ENCODE data around the gene SLC36A3.
A peak's percentile ranks its signal among the peaks of the same experiment; 100 is the strongest.

The SLC36A3 gene

GRCh38 chr5:151298063-151298855 lies 5.3 kb downstream of the SLC36A3 start:
- peak; percentile 74 for DNase-seq

DNA sequence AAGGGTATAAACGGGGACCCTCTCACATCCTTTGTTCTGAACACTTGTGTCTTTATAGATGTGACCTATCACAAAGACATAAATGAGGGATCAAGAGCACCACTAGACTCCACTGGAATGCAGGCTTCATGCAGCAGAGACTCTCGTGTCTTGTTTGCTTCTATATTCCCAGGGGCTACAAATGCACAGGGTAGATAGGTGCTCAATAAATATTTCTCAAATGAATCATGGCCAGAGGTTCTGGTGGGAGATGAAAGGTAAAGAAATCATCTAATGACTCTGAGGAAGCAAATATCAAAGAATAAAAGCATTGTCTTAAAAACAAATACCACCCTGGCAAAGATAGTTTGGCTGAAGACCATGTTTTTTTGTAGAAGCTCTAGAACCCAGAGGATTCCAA lies 6.6 kb downstream of the SLC36A3 start:
- DNase-seq: no peak

DNA sequence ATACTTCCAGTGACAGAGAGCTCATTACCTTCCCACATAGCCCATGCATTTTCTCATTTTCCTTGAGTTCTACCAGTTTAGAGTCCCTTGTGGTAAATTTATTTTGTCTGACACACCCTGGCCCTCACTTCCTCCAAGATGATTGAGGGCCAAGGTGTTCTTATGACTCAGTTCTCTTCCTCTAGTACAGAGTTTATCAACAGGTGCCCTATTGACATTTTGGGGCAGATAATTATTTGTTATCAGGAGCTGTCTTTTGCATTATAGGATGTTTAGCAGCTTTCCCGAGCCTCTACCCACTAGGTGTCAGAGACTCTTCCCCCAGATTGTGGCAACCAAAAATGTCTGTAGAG lies 7.1 kb downstream of the SLC36A3 start:
- DNase-seq: no peak

DNA sequence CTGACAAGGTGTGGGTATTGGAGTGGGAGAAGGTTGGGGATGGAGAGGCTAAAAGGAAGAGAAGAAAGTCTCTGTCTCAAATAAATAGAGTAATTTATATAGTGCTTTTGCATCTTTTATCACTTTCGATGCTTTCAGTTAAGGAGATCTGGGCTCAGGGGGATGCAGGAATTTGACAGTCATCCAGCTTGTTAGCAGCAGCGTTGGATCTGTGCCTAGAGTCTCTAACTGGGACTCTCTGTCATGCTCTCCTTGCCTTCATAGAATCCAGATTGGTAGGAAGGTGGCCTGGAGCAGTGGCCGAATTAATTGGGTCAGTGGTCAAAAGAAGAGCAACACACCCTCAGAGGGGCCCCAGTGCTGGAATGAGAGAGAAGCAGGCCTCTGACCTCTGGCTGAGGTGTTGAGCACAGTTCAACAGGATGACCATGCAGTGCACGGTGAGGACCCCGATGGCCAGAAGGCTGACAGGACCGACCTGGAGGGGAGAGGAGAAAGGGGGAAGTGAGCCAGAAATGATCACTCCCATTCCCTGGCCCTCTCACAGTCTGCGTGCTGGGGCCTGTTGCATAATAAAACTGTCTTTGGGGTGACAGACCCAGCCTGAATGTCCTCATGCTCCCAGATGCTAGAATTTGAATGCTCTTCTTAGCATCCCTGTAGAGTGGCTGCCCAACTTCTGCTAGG lies 7.6 kb downstream of the SLC36A3 start:
- DNase-seq: no peak

GRCh38 chr5:151295138-151295537 lies 8.4 kb downstream of the SLC36A3 start:
- peak; percentile 5 for DNase-seq

DNA sequence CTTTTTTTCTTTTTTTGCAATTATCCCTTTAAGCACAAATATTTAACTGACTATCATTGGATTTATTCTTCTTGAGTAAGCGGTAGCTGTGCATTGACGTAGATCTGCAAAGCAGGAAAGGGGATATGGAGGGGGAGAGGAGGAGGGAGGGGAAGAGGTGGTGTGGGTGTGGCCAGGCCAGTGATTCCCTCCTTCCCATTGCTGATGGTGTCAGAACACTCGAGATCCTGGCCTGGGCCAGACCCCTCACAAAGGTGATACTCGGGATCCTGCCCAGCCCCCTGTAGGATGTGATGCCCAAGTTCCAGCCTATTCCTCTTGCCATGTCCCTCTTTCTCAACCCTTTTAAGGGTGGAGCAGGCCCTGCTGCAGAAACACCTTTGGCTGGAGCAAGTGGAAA lies 9.9 kb downstream of the SLC36A3 start:
- DNase-seq: no peak

DNA sequence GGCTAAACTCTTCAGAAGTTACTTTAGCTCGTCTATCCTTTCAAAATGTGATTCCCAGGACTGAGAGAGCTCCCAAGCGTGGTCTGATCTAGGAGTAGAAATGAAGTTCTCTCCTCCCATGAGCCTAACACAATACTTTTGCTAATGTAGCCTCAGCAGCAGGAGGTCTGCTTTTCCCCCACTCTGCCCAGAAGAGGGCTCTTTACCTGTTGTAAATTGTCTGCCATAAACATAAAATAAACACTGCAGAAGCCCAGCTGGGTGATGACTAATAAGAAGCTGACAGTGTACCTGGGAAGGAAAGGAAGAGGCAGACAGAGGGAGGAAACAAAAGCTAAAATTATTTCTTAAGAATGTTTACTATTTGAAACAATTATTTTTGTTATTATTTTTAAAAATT lies 15.4 kb downstream of the SLC36A3 start:
- no peak for DNase-seq

- DNase-seq: no peak
These were observed 17.3 kb downstream of the SLC36A3 start for GRCh38 chr5:151286246-151286645.

DNA sequence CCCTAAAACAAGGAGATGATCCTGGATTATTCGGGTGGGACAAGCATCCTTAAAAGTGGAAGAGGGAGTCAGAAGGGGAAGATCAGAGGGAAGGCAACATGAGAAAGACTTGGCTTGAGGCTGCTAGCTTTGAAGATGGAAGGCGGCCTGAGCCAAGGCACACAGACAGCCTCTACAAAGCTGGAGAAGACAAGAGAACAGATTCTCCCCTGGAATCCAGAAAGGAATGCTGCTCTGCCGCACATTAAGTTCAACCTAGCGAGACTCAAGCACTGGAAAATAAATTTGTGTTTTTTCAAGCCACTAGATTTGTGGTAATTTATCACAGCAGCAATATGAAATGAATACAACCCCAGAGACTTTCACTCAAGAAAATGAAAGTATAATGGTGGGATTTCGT lies 17.9 kb downstream of the SLC36A3 start:
- no peak for DNase-seq

- no peak for DNase-seq
These were observed 19.1 kb downstream of the SLC36A3 start for GRCh38 chr5:151284392-151284967.

DNA sequence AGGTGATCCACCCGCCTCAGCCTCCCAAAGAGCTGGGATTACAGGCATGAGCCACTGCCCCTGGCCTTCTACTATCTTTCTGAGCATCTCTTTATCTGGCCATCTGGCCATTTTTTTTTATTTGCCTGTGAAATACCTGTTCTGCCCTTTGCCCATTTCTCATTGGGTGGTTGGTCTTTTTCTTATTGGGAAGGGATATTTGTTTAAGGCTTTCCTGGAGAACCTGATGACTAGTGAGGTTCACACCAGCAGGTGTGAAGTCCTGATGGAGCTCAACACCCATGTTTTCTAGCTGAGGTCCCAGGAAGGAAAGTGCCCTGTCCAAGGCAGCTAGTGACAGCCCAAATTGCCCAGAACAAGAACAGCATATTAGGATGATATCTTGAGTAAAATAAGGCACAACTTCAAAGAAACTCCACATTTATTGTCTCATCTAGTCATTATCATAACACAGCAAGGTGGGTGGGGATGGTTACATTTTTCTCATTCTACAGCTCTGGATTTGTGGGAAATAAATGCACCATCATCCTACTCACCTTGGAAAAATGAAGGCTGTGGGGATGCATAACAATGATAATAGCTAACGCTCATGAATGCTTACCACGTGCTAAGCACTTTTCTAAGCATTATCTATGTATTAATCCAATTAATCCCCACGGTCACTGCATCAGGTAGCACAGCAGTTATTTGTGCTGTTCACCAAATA lies 20.3 kb downstream of the SLC36A3 start:
- no peak for DNase-seq

GRCh38 chr5:151281001-151281639 lies 22.4 kb downstream of the SLC36A3 start:
- DNase-seq: no peak

DNA sequence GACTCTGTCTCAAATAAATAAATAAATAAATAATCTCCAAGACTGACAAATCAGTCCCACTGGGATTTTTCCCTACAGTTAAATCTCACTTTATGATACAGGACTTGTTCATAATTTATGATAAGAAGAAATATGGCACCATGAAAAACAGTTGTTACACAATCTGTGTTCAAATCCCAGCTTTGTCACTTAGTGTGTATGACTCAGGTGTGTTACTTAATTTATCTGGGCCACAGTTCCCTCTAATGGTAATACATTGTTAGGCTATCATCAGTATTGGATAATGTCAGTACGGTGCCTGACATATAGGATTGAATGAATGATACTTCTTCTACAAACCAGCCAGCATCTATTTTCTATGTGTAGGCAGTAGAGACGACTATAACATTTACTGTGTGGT lies 23.1 kb downstream of the SLC36A3 start:
- DNase-seq: no peak

DNA sequence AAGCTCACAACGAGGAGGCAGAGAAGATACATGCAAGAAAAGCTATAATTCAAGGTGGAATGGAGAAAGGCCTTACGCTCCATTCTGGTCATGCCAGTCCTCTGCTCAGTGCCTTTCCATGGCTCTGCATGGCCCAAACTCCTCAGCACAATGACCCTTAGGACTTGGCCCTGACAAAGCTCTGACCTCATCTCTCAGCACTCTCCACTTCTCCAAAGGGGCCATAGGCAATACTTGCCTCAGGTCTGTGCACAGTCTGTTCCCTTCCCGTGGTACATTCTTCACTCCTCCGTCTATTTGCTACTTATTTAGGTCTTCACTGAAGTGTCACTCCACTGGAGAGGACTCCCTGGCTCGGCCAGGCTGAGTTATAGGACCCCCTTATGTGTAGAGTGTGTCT lies 24.7 kb downstream of the SLC36A3 start:
- no peak for DNase-seq

GRCh38 chr5:151275803-151276202 lies 27.8 kb downstream of the SLC36A3 start:
- no peak for DNase-seq

DNA sequence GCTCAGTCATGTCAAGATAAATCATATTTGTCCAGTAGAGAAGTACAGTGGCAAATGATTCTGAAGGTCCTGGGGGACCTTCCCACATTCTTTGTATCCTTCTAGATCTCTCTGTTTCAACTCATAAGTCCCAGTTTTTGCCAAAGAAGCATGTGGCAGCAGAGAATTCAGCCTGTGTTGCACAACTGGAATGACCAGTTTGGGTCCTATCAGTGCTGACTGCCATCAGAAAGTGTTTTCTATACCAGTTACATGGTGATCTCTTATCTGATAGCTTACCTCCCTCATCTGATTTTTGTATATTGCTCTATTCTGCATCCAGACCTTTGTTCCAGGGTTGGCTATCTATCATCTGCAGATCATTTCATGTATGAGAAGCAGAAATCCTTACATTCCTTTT lies 28.9 kb downstream of the SLC36A3 start:
- DNase-seq: no peak

DNA sequence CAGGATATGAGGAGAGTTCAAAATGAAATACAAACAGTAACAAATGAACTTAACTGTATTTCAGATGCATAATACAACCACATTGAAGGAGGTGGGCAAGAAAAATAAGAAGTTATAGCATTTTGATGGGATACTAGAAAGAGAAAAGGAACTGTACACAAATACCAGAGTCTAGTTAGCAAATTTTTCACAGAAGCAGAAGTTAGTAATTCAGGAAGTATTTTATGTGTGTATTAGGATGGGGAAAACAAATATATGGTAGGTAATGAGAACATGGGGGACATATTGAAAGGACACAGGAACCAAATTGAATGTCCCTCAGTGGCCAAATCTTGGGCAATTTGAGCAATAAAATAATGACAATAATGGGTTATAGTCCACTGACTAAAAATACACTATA lies 32.2 kb downstream of the SLC36A3 start:
- no peak for DNase-seq

- DNase-seq: peak; percentile 88
These were observed 33.0 kb downstream of the SLC36A3 start for GRCh38 chr5:151270599-151270998.

GRCh38 chr5:151267491-151268260 lies 35.9 kb downstream of the SLC36A3 start:
- DNase-seq: peak; percentile 78

DNA sequence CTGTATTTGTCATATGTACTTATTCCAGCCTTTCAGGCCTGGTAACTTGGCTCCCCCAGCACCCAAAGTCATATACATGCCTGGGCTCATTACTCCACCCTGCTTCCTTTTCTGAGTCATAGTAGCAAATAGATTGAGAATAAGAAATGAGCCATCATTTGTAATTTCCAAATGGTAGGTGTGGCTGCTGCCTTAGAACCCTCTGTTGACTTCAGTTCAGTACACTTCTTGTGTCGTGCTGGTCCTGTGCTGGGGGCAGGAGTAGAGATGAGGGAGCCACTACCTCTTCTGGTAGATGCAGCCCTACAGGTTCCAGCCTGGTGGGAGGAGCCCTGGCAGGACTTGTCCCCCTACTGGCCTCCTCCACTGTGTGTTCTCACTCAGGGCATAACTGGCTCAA lies 39.5 kb downstream of the SLC36A3 start:
- DNase-seq: peak; percentile 60

DNA sequence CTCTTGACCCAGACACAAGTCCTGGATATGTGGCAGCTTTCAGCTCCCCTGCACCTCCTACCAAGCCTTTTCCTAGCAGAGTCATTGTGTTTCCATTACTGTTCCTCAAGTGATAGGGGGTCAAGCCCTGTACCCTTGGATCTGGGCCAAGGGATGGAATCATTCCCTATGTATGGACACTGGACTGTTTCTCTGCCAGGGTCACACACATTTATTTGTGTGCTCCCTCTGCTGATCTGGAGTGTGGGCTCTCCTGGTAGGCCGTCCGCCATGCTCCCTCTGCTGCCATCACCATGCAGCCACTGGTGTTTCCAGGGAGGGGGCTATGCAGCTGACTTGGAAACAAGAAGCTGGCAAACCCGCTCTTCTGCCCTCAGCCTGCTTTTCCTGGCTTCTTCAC lies 41.0 kb downstream of the SLC36A3 start:
- no peak for DNase-seq

GRCh38 chr5:151259931-151260330 lies 43.6 kb downstream of the SLC36A3 start:
- no peak for DNase-seq

Measured in EL (cell line).